Activated CD4-positive, alpha-beta T cell treated with anti-CD3 and anti-CD28 coated beads, Interleukin-2, amount 50 U/mL, for 24 hours (primary cell): Measurements from ENCODE around the gene AIDA.
A peak's percentile ranks its signal among the peaks of the same experiment; 100 is the strongest.

ENCODE experiments used
- DNase-seq, 2 donors: peaks; one replicate each; pipeline ENCODE4 v3.0.0-alpha.2; 2020; ENCODE audit warnings: low read depth in 1 of 2, low spot score in 1 of 2

Gene AIDA

GRCh38 chr1:222652676-222653075 lies 59.6 kb downstream of the AIDA start:
- no peak for DNase-seq

GRCh38 chr1:222644636-222644980 lies 67.7 kb downstream of the AIDA start:
- no peak for DNase-seq

- DNase-seq: peak; percentile 90 to 95
Measured at GRCh38 chr1:222643938-222644635, 68.2 kb downstream of the AIDA start.

GRCh38 chr1:222643606-222643937 lies 68.7 kb downstream of the AIDA start:
- no peak for DNase-seq

- DNase-seq: no peak
Measured at GRCh38 chr1:222642468-222642867, 69.8 kb downstream of the AIDA start.

- no peak for DNase-seq
Measured at GRCh38 chr1:222641269-222641948, 70.9 kb downstream of the AIDA start.

GRCh38 chr1:222634180-222635013 lies 77.9 kb downstream of the AIDA start:
- peak in 1 of 2 donors; percentile 76 for DNase-seq

- DNase-seq: no peak
Measured at GRCh38 chr1:222632749-222633148, 79.5 kb downstream of the AIDA start.

GRCh38 chr1:222631611-222632208 lies 80.6 kb downstream of the AIDA start:
- no peak for DNase-seq

GRCh38 chr1:222629921-222630535 lies 82.3 kb downstream of the AIDA start:
- DNase-seq: no peak

GRCh38 chr1:222627232-222627631 lies 85.1 kb downstream of the AIDA start:
- DNase-seq: no peak

- no peak for DNase-seq
Measured at GRCh38 chr1:222624214-222624613, 88.1 kb downstream of the AIDA start.

GRCh38 chr1:222623458-222623857 lies 88.8 kb downstream of the AIDA start:
- DNase-seq: no peak

GRCh38 chr1:222622765-222623164 lies 89.5 kb downstream of the AIDA start:
- DNase-seq: no peak

GRCh38 chr1:222620566-222620965 lies 91.7 kb downstream of the AIDA start:
- no peak for DNase-seq

- no peak for DNase-seq
Measured at GRCh38 chr1:222618880-222619596, 93.3 kb downstream of the AIDA start.
